ENCODE measurements around the gene LEFTY2. TPM values are rescaled to one million over a fixed set of nuclear protein-coding genes. Genes with fewer than 3 reads are reported as not detected.

The LEFTY2 gene
- total and polyA plus RNA-seq, 9 of the 15 experiments (the other 6 are each of a cell fraction or from before 2014, with no cell fraction given): 0.04 to 0.14 TPM; not detected in 7

GRCh38 chr1:225941187-225941941 lies at the start of gene LEFTY2 (continued):
- TF ChIP-seq ILF3 (IDR thresholded peaks at IDR 0.05; ENCODE audit: borderline replicate concordance): no peak
- no peak for TF ChIP-seq POU5F1 (IDR thresholded peaks at IDR 0.05; ENCODE audit: borderline replicate concordance, low read depth, low read length, partially characterized antibody)
- no peak for TF ChIP-seq RCOR1 (IDR thresholded peaks at IDR 0.05; ENCODE audit: borderline replicate concordance in 1 of 2, low read depth in 2 of 2, low read length in 2 of 2)
- TF ChIP-seq USF1 (CRISPR knock-in tag; IDR thresholded peaks at IDR 0.05): peak; percentile 88
- TF ChIP-seq SREBF1 (IDR thresholded peaks at IDR 0.05; ENCODE audit: borderline replicate concordance, low read depth, low read length): no peak
- TF ChIP-seq TFE3 (CRISPR knock-in tag; IDR thresholded peaks at IDR 0.05): peak; percentile 98
- TF ChIP-seq BHLHE40 (IDR thresholded peaks at IDR 0.05; ENCODE audit: low read length): peak; percentile 79
- TF ChIP-seq NR4A1 (CRISPR knock-in tag; IDR thresholded peaks at IDR 0.05): no peak
- no peak for TF ChIP-seq NR4A1 (tag; IDR thresholded peaks at IDR 0.05)
- no peak for TF ChIP-seq HCFC1 (IDR thresholded peaks at IDR 0.05; ENCODE audit: low read depth, low read length)
- no peak for TF ChIP-seq SRSF9 (IDR thresholded peaks at IDR 0.05; ENCODE audit: borderline replicate concordance, low read depth, low read length)
- no peak for TF ChIP-seq KAT8 (IDR thresholded peaks at IDR 0.05; ENCODE audit: low read depth)
- TF ChIP-seq ZBTB43 (CRISPR knock-in tag; IDR thresholded peaks at IDR 0.05): no peak
- TF ChIP-seq CHD2 (IDR thresholded peaks at IDR 0.05; ENCODE audit: low read depth, low read length): no peak
- TF ChIP-seq HMGXB4 (CRISPR knock-in tag; IDR thresholded peaks at IDR 0.05): no peak
- no peak for TF ChIP-seq POLR3A (IDR thresholded peaks at IDR 0.05; ENCODE audit: borderline replicate concordance, extremely low read depth, insufficient read depth, insufficient read length)
- TF ChIP-seq GABPB2 (CRISPR knock-in tag; conservative IDR thresholded peaks at IDR 0.05): no peak
- no peak for TF ChIP-seq TEAD4 (IDR thresholded peaks at IDR 0.05; ENCODE audit: low read length)
- no peak for TF ChIP-seq TEAD4 (CRISPR knock-in tag; IDR thresholded peaks at IDR 0.05; ENCODE audit: borderline replicate concordance)
- TF ChIP-seq NFE2L1 (tag; IDR thresholded peaks at IDR 0.05; ENCODE audit: borderline replicate concordance, low read depth): no peak
- TF ChIP-seq ZKSCAN1 (IDR thresholded peaks at IDR 0.05; ENCODE audit: low read depth, low read length): no peak
